Neutrophil (primary cell): ENCODE results near the gene TGM2.

Experiments
- H3K27ac ChIP-seq: fragments of 200-600 bp; sonication (generic); 2 replicates; pipeline ENCODE4 v1.5.1; 2016; ENCODE audit warnings: mild to moderate bottlenecking, moderate library complexity
- H3K27me3 ChIP-seq: fragments of 200-600 bp; sonication (generic); 2 replicates; pipeline ENCODE4 v1.6.0; 2016; ENCODE audit warnings: mild to moderate bottlenecking
- H3K36me3 ChIP-seq: fragments of 200-600 bp; sonication (generic); 2 replicates; pipeline ENCODE4 v1.5.1; 2017
- H3K4me1 ChIP-seq, 2 experiments: fragments of 200-600 bp in 1 of 2; sonication (generic) in 1 of 2; 1 replicate in 1 of 2; 2 replicates in 1 of 2; pipeline versions ENCODE4 v1.5.1 to v1.6.1; 2013 to 2016; ENCODE audit warnings: low read depth in 1 of 2, low read length in 1 of 2, mild to moderate bottlenecking in 1 of 2, moderate library complexity in 1 of 2; ENCODE audit not compliant: control insufficient read depth in 1 of 2, insufficient read depth in 1 of 2
- H3K4me3 ChIP-seq, 2 experiments: fragments of 200-600 bp in 1 of 2; sonication (generic) in 1 of 2; 1 replicate in 1 of 2; 2 replicates in 1 of 2; pipeline ENCODE4 v1.5.1; 2013 to 2016; ENCODE audit warnings: low read depth in 1 of 2, low read length in 1 of 2, mild to moderate bottlenecking in 1 of 2, moderate library complexity in 1 of 2
- H3K9me3 ChIP-seq: fragments of 200-600 bp; sonication (generic); 2 replicates; pipeline ENCODE4 v1.5.1; 2016
- TF ChIP-seq, protein P1 (sequence below): fragments of 200-600 bp; sonication (generic); IDR thresholded peaks from 2 replicates; pipeline ENCODE4 v1.5.1; 2016; ENCODE audit warnings: antibody characterized with exemption

TGM2 gene

DNA sequence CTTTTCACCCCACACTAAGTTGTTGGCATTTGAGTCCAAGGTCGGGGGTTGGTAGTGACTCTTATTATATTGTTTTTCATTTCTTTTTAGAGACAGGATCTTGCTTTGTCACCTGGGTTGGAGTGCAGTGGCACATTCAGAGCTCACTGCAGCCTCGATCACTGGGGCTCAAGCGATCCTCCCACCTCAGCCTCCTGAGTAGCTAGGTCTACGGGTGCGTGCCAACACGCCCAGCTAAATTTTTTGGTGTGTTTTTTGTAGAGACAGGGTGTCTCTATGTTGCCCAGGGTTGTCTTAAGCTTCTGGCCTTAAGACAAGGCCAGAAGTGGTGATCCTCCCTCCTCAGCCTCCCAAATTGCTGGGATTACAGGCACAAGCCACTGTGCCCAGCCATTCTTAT is 25.1 kb upstream of the TGM2 start:
- Histone ChIP-seq H3K9me3 (no peaks in the 10 kb centered on the region), H3K27ac (no peak overlapping the region), H3K4me3 (no peak overlapping the region), H3K36me3 (no peaks in the 10 kb centered on the region), H3K27me3 (no peaks in the 10 kb centered on the region), H3K4me1 (peaks cover 33 to 40% of the 10 kb centered on the region in 2 experiments)
- TF ChIP-seq, protein P1, sequence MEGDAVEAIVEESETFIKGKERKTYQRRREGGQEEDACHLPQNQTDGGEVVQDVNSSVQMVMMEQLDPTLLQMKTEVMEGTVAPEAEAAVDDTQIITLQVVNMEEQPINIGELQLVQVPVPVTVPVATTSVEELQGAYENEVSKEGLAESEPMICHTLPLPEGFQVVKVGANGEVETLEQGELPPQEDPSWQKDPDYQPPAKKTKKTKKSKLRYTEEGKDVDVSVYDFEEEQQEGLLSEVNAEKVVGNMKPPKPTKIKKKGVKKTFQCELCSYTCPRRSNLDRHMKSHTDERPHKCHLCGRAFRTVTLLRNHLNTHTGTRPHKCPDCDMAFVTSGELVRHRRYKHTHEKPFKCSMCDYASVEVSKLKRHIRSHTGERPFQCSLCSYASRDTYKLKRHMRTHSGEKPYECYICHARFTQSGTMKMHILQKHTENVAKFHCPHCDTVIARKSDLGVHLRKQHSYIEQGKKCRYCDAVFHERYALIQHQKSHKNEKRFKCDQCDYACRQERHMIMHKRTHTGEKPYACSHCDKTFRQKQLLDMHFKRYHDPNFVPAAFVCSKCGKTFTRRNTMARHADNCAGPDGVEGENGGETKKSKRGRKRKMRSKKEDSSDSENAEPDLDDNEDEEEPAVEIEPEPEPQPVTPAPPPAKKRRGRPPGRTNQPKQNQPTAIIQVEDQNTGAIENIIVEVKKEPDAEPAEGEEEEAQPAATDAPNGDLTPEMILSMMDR = no peak

DNA sequence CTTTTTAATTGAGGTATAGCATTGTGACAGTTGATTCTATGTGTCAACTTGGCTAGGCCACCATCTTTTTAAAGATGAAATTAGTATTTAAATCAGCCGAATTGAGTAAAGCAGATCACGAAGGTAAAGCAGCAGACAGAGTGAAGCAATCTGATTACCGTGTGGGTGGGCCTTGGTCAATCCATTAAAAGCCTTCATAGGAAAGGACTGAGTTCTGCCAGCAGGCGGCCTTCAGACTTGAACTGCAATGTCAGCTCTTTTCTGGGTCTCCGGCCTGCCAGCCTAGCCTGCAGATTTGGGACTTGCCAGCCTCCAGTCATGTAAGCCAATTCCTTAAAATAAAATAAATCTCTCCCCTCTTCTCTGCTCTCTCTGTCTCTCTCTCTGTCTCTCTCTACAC is 22.4 kb upstream of the TGM2 start:
- H3K27ac ChIP-seq = peak overlapping the region; percentile 17

DNA sequence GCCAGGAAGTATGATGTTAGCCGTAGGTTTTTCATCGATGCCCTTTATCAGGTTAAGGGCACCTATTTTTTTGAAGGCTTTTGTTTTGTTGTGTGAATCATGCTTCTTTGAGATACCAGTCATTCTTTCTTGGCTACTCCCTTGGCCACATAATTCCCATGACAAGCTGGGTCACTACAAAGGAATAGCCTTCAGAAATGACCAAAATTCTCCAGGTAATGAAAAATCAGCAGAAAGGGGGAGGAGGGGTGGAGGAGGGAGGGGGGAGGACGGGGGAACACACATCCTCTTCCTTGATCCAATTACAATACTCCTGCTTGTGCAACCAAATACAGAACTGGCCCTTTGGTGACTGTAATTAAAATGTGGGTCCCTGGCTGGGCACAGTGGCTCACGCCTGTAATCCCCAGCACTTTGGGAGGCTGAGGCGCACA is 21.7 kb upstream of the TGM2 start:
- Histone ChIP-seq H3K4me1 (peaks cover 29 to 34% of the 10 kb centered on the region in 2 experiments), H3K27me3 (no peaks in the 10 kb centered on the region), H3K9me3 (no peaks in the 10 kb centered on the region), H3K4me3 (no peak overlapping the region), H3K36me3 (no peaks in the 10 kb centered on the region), H3K27ac (no peak overlapping the region)
- TF ChIP-seq, protein P1 = no peak

More for the DNA sequence above, 22.4 kb upstream of the TGM2 start:
- Histone ChIP-seq H3K9me3 (no peaks in the 10 kb centered on the region), H3K4me1 (peaks cover 29 to 34% of the 10 kb centered on the region in 2 experiments), H3K4me3 (no peak overlapping the region), H3K36me3 (no peaks in the 10 kb centered on the region), H3K27me3 (no peaks in the 10 kb centered on the region)
- TF ChIP-seq, protein P1 = no peak

DNA sequence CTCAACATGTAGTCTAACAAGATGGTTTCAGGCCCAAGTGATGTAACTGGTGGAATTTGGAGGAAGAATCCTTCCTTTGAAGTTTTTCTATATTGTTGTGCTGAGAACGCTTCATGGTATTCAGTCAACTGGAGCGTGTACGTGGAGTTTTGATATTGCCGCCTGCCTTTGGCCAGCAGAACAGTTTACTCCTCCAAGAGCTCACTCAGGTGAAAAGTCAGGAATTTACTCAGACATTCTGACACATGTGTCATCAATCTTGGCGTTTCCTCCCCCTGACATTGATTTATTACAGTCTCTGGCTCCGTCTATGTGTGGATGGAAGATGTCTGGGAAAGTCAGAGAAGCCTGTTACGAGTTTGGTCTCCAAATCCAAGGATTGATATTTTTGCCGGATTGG is 19.0 kb upstream of the TGM2 start:
- H3K27ac ChIP-seq = no peak overlapping the region
- no peaks in the 10 kb centered on the region for H3K36me3 ChIP-seq
- TF ChIP-seq, protein P1 = no peak
- no peak overlapping the region for H3K4me3 ChIP-seq
- peaks cover 25 to 32% of the 10 kb centered on the region in 2 experiments for H3K4me1 ChIP-seq
- H3K9me3 ChIP-seq = no peaks in the 10 kb centered on the region
- no peaks in the 10 kb centered on the region for H3K27me3 ChIP-seq

DNA sequence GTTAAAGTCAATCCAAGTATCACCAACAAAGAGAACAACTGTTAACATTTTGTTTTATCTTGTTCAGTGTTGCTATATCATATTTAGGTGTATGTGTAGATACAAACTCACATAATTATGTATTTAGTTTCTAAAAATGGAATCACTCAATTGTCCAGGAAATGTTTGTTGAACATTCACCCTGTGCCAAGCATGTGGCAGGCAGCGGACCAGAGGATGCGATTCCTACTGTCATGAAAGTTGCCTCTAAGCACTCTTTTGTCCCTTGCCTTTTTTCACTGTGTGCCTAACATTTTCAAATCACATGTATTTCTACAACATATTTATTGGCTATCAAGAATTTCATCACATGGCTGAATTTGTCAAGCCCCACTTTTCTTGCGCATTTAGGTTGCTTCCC is 16.9 kb upstream of the TGM2 start:
- Histone ChIP-seq H3K27me3 (no peaks in the 10 kb centered on the region), H3K36me3 (no peaks in the 10 kb centered on the region), H3K4me1 (peaks cover 24 to 33% of the 10 kb centered on the region in 2 experiments), H3K4me3 (no peak overlapping the region), H3K9me3 (no peaks in the 10 kb centered on the region), H3K27ac (peak overlapping the region; percentile 49)
- TF ChIP-seq, protein P1 = no peak
